B cell (primary cell): ENCODE measurements around the gene INAFM2. TPM values are rescaled to one million over a fixed set of nuclear protein-coding genes. Genes with fewer than 3 reads are reported as not detected.

ENCODE experiments used
- ATAC-seq: fragments of 200-7000 bp; cut with Tn5 transposase; one replicate; pipeline ENCODE4 v1.10.0; 2021; ENCODE audit warnings: low read depth, mild to moderate bottlenecking, moderate number of reproducible peaks, moderate library complexity
- CTCF ChIA-PET: fragments of 350-600 bp; sonication (Branson Sonifier 250); formaldehyde crosslinking; loops from one replicate; lab custom pipeline; 2021; ENCODE audit warnings: antibody characterized with exemption, inconsistent platforms; lab: Charles Lee
- POLR2A ChIA-PET: fragments of 350-600 bp; sonication (Branson Sonifier 250); formaldehyde crosslinking; loops from one replicate; lab custom pipeline; 2021; ENCODE audit warnings: antibody characterized with exemption; lab: Charles Lee
- DNase-seq: peaks from one replicate; pipeline ENCODE4 v3.0.0; 2013
- H2AFZ ChIP-seq: 2 replicates; pipeline ENCODE4 v1.6.1; 2012; ENCODE audit warnings: mild to moderate bottlenecking, low read depth, low read length; ENCODE audit not compliant: insufficient read depth, poor library complexity, severe bottlenecking
- H3K27ac ChIP-seq, 2 donors: 1 replicate in 1 of 2; 2 replicates in 1 of 2; pipeline ENCODE4 v1.5.1; 2012 to 2013; ENCODE audit warnings: low read length in 2 of 2, mild to moderate bottlenecking in 2 of 2, moderate library complexity in 1 of 2
- H3K27me3 ChIP-seq, 4 experiments: fragments of 200-600 bp in 1 of 4; sonication (generic) in 1 of 4; replicated peaks in 1 of 4; 1 replicate in 2 of 4; 2 replicates in 2 of 4; pipeline versions ENCODE4 v1.6.1 to v1.7.0; 2013 to 2016; ENCODE audit warnings: low read length in 3 of 4, mild to moderate bottlenecking in 2 of 4, mixed read lengths in 1 of 4, moderate library complexity in 1 of 4; ENCODE audit not compliant: insufficient read depth in 4 of 4, control insufficient read depth in 3 of 4; ENCODE audit errors: control extremely low read depth in 1 of 4
- H3K36me3 ChIP-seq, 2 experiments: replicated peaks in 1 of 2; 1 replicate in 1 of 2; 2 replicates in 1 of 2; pipeline versions ENCODE4 v1.6.1 to v1.7.1; 2013; ENCODE audit warnings: low read length in 1 of 2; ENCODE audit not compliant: insufficient read depth in 2 of 2, control insufficient read depth in 1 of 2; ENCODE audit errors: control extremely low read depth in 1 of 2, extremely low read depth in 1 of 2
- H3K4me1 ChIP-seq, 2 donors: fragments of 200-600 bp in 1 of 2; sonication (generic) in 1 of 2; 1 replicate in 1 of 2; 2 replicates in 1 of 2; pipeline versions ENCODE4 v1.5.1 to v1.6.1; 2013 to 2017; ENCODE audit warnings: low read length in 2 of 2; ENCODE audit not compliant: control insufficient read depth in 2 of 2, insufficient read depth in 2 of 2
- H3K4me2 ChIP-seq: replicated peaks from 2 replicates; pipeline ENCODE3; 2012; ENCODE audit warnings: mild to moderate bottlenecking, low read depth, low read length; ENCODE audit not compliant: poor library complexity, severe bottlenecking
- H3K4me3 ChIP-seq, 5 experiments: fragments of 200-600 bp in 1 of 5; sonication (generic) in 1 of 5; 1 replicate in 3 of 5; 2 replicates in 2 of 5; pipeline versions ENCODE4 v1.5.1 to v1.7.0; 2011 to 2016; ENCODE audit warnings: low read length in 4 of 5, mild to moderate bottlenecking in 4 of 5, low read depth in 2 of 5, control low read depth in 1 of 5, moderate library complexity in 1 of 5; ENCODE audit not compliant: insufficient read depth in 1 of 5; ENCODE audit errors: control extremely low read depth in 1 of 5, extremely low read depth in 1 of 5
- H3K79me2 ChIP-seq: fragments of 200-600 bp; sonication (generic); one replicate; pipeline ENCODE4 v1.6.0; 2016; ENCODE audit warnings: low read length; ENCODE audit not compliant: control insufficient read depth, insufficient read depth
- H3K9ac ChIP-seq: fragments of 200-600 bp; sonication (generic); 2 replicates; pipeline ENCODE4 v1.6.1; 2017; ENCODE audit warnings: mild to moderate bottlenecking, low read length, moderate library complexity
- H3K9me3 ChIP-seq, 3 donors: one replicate each; pipeline versions ENCODE4 v1.6.1 to v1.7.1; 2013; ENCODE audit warnings: low read length in 2 of 3; ENCODE audit not compliant: control insufficient read depth in 2 of 3, insufficient read depth in 1 of 3; ENCODE audit errors: control extremely low read depth in 1 of 3
- H4K20me1 ChIP-seq: 2 replicates; pipeline ENCODE4 v1.6.0; 2012; ENCODE audit warnings: mild to moderate bottlenecking, low read length; ENCODE audit not compliant: insufficient read depth, control insufficient read depth, poor library complexity, severe bottlenecking
- H3K27ac Mint-ChIP-seq: one replicate; pipeline ENCODE4 v1.8.0; 2021; ENCODE audit warnings: mixed read lengths
- H3K27me3 Mint-ChIP-seq: one replicate; pipeline ENCODE4 v1.8.0; 2021; ENCODE audit warnings: mixed read lengths
- H3K4me1 Mint-ChIP-seq: one replicate; pipeline ENCODE4 v1.8.0; 2021; ENCODE audit warnings: mixed read lengths
- H3K4me3 Mint-ChIP-seq: one replicate; pipeline ENCODE4 v1.8.0; 2021; ENCODE audit warnings: mixed read lengths
- H3K9me3 Mint-ChIP-seq: one replicate; pipeline ENCODE4 v1.8.0; 2022; ENCODE audit warnings: mixed read lengths; ENCODE audit not compliant: insufficient read depth
- CTCF ChIP-seq: fragments of 200-600 bp; IDR thresholded peaks from one replicate; pipeline ENCODE4 v1.8.0; 2022; ENCODE audit warnings: antibody characterized with exemption, mild to moderate bottlenecking
- EZH2 ChIP-seq: IDR thresholded peaks from 2 replicates; pipeline ENCODE4 v1.6.1; 2012; ENCODE audit warnings: borderline replicate concordance, low read depth, mild to moderate bottlenecking, moderate library complexity, low read length; ENCODE audit not compliant: insufficient read depth, poor library complexity, severe bottlenecking
- WGBS: methylation state at CpG from one replicate; pipeline ENCODE4 v1.1.5; 2013; ENCODE audit warnings: missing lambda C conversion rate; ENCODE audit not compliant: insufficient coverage; 5-methylcytosine and 5-hydroxymethylcytosine counted together
- intact Hi-C: fragments of 100-400 bp; cut with micrococcal nuclease; formaldehyde crosslinking; loops from one replicate; pipeline ENCODE4 v1.10.0; 2022
- polyA plus RNA-seq: library from polyadenylated mRNA; depleted of rRNA; stranded (reverse); fragments of >200 nt; gene quantifications from 2 replicates; pipeline ENCODE4 v1.2.3, GENCODE V29; 2012
- total RNA-seq, 2 donors: library from RNA; stranded (reverse); fragments of 120-200 nt in 1 of 2; gene quantifications; 1 replicate in 1 of 2; 2 replicates in 1 of 2; pipeline versions ENCODE4 v1.2.3 to v1.2.4, GENCODE V29; 2013 to 2022

Gene INAFM2
- total and polyA plus RNA-seq, 2 donors (not counting 1 experiment from before 2014, with no cell fraction given), result 3.0 to 7.0 TPM

GRCh38 chr15:40313531-40314398, 9.7 kb upstream of the INAFM2 start:
- whole genome bisulfite sequencing, result 26% methylated on average over 8 of the region's 10 CpGs
- Mint-ChIP-seq H3K9me3 (no peaks in the 10 kb centered on the region), H3K4me1 (peaks cover 31% of the 10 kb centered on the region), H3K4me3 (no peak overlapping the region), H3K27me3 (peaks cover 8% of the 10 kb centered on the region), H3K27ac (no peak overlapping the region)
- peaks cover 27 to 40% of the 10 kb centered on the region in 2 donors for H3K4me1 ChIP-seq
- ChIA-PET POLR2A (interaction anchor here (1.0 kb wide), 1 partner anchor 9 kb away, joined by 3 read pairs; the partner anchor contains the start of gene INAFM2), CTCF (interaction anchor here (0.6 to 14.9 kb wide), 10 partner anchors 7 to 95 kb away, joined by 3 to 227 read pairs (median 4); partner anchors contain the start of genes ANKRD63, CCDC9B and INAFM2)
- H4K20me1 ChIP-seq, result no peaks in the 10 kb centered on the region
- no peak overlapping the region for H3K4me3 ChIP-seq
- no peak overlapping the region for H3K27ac ChIP-seq
- intact Hi-C loops, result no loop called here
- no peak for TF ChIP-seq EZH2
- no peak for TF ChIP-seq CTCF
- no peaks in the 10 kb centered on the region for H3K36me3 ChIP-seq
- peaks cover 6% of the 10 kb centered on the region for H3K79me2 ChIP-seq
- no peak overlapping the region for H3K4me2 ChIP-seq
- ATAC-seq (no peak), DNase-seq (no peak)
- peaks cover 0 to 5% (median 4%) of the 10 kb centered on the region in 4 experiments for H3K27me3 ChIP-seq
- H3K9ac ChIP-seq, result no peak overlapping the region
- no peaks in the 10 kb centered on the region for H3K9me3 ChIP-seq
- H2AFZ ChIP-seq, result no peak overlapping the region
